ENCODE results near the gene FBXL14.

Gene FBXL14

GRCh38 chr12:1532375-1533165 lies 61.8 kb downstream of the FBXL14 start:
- no peak for DNase-seq

DNA sequence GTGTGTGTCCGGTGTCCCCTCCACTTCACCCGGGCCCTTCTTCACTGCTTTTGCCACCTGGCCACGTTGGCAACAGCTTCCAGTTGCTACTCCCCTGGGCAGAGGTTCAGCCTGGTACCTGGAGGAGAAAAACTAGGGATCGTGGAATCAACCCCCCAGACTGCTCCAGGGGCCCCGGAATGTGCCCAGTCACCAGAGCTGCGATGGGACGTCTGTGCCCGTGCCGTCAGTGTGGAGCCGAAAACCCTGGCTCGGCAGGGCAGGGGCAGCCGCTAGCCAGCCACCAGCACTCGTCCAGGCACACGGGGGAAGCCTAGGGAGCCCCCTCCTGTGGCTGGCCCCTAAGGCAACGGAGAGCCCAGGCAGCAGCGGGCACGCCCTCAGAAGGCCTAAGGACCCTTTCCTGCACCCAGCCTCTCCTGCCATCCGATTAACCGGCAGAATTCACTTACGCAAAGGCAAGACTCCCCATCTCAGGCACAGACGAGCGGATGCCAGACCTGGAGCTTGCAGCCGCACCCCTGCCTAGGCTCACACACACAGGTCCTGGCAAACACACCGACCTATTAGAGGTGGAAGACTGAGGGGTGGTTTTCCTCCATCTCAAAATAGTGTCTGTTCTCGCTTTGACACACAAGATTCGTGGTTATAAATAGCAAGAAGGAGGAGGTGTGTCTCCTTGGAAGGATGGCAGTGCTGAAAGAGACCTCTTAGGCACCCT lies 62.6 kb downstream of the FBXL14 start:
- no peak for DNase-seq

- DNase-seq = no peak
Observed at GRCh38 chr12:1531153-1531653, 63.2 kb downstream of the FBXL14 start.

- no peak for DNase-seq
Observed at GRCh38 chr12:1530592-1531152, 63.7 kb downstream of the FBXL14 start.

DNA sequence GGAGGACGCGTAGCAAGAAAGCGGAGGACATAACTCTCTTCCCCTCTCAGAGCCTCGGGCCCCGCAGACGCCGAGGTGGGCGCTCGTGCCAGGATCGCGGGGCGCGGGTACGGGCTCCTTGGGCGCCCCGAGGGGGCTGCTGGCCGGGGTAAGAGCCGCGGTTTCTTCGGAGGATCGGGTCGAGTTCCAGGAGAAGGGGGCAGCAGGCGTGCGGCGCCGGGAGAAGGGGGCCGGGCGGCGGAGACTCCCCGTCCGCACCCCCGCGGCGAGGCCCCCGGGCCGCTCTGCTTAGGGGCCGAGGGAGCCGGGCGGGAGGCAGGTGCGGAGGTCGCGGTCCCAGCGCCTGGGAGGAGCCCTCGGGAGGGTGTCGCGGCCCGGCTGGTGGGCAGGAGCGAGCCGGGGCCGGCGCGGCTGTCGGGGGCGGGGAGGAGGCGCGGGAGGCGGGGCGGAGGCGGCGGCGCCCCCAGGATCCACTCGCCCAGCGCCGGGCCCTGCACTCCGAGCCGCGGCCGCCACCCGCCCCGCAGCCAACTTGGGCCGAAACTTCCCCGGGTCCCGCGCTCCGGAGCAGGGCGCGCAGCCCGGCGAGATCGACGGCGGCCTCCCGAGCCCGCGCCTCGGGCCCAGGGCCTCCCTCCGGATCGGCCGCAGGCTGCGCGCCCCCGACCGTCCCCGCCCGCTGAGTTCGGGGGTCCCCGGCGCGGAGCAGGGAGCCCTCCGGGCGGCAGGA lies 64.4 kb downstream of the FBXL14 start:
- no peak for DNase-seq

DNA sequence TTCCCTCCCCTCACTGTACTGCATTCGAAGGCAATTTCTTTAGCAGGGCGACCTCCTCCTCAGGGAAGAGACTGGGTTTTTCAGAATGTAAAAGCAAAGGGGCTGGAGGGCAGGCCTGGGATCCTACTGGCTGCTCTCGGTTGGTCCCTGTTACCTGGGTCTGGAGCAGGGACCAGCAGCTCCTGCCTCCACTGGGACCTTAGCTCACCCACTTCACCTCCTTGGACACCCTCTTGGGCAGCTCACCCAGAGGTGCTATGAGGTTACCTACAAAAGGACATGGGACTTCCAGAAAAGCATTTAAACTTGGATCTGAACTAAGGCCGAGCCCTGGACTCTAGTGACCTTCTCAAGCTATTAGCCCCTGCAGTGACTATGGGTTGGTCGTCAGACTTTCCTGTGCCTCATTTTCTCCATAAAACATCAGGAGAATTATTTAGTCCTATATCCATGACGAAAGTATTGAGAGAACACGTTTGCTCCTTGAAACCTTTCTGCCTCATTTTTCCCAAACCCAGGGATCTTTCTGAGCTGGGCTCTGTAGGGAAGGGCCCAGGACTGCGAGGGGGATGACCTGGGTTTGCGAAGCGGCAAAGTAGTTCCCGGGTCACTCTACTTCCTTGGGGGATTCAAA lies 65.0 kb downstream of the FBXL14 start:
- no peak for DNase-seq

DNA sequence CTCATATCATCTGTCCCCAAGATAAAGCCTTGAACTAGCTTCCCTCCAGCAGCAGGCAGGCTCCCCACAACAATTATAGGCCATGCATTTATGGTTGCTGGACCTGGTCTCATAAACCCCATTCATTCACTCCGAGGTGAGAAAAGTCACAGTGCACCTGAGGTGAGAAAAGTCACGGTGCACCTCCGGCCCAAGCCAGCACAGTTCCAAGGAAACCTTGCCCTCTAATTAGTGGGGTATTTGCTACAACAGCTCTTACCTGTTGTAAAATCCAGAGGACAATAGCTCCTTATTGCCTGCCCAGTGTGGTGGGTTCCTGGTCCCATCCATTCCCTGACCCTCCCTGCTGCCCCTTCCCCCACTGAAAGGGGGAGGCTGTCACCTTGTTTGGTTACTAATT lies 65.6 kb downstream of the FBXL14 start:
- no peak for DNase-seq

GRCh38 chr12:1527789-1528188 lies 66.6 kb downstream of the FBXL14 start:
- no peak for DNase-seq

GRCh38 chr12:1525858-1526257 lies 68.5 kb downstream of the FBXL14 start:
- DNase-seq = no peak

GRCh38 chr12:1523558-1524050 lies 70.8 kb downstream of the FBXL14 start:
- DNase-seq = no peak

DNA sequence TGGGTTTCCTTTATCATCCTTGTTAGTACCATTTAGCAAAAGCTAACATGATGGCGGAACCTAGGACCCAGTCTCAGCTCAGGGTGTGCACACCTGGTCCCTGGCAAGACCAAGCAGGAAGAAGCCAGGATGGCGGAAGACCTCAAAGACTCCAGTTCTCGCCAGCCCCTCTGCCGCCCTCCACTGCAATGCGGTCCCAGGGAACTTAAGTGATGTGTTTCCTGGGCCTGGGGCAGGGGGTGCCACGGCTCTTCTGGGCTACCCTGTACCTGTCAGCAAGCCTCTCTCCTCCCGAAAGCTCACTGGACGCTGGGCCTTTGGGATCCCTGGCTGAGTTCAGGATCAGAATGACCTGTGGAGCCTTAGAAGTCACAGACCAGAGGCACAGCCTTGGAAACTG lies 71.3 kb downstream of the FBXL14 start:
- no peak for DNase-seq

DNA sequence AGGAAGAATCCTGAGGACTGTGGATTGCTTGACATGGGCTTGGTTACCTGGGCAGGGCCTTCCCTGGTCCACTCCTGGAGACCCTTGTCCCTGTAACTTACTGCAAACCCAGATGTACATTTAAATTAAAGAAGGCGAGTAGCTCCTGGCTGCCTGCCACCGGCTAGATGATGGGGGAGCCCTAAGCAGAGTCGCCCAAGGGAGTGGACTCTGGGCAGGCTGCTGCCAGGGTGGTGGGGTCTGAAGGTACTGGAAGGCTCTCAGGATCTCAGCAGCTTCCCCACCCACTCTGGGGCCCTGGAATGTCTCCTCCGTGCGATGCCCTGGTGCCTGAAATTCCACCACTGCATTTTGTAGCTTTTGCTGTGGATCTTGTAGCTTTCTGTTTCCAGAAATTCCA lies 74.7 kb downstream of the FBXL14 start:
- no peak for DNase-seq

DNA sequence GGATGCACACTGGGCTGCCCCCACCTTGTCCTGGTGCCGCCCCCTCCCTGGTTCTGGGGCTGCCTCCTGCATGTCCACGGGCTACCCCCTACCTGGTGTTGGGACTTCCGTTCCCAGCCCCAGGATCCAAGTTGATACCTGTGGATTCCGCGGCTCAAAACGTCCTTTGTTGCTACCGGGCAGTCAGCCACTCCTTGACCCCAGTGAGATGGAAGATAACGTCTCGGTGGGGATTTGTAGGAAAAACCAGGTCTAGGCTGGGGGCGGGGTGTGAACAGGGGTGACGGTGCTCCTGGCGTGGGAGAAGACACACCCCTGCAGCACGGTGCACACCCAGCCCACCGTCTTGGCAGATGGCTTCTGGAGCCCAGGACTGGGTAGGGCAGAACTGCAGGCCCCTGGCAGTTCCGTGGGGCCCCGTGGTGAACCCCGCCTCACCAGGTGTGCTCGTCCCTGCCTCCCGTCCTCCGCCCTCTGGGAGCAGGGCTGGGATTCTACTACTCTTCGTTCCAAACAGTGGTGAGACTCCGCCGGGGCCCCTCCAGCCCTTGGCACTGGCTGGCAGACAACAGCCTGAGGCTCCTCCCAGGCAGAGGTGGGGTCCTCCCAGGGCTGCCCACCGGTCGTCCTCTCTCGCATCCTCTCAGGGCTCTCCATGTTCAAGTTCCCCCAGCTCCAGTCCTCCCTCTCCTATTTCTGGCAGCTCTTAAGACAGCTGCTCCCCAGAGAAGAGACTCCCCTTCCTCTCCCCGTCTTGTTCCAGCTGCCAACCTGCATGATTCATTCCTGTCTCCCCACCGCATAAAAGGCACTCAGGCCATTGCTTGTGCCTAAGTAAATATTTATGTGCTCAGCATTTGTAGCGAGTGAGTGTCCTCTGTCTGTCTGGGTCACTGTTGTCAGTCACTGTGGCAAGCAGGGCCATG lies 75.5 kb downstream of the FBXL14 start:
- DNase-seq = no peak

DNA sequence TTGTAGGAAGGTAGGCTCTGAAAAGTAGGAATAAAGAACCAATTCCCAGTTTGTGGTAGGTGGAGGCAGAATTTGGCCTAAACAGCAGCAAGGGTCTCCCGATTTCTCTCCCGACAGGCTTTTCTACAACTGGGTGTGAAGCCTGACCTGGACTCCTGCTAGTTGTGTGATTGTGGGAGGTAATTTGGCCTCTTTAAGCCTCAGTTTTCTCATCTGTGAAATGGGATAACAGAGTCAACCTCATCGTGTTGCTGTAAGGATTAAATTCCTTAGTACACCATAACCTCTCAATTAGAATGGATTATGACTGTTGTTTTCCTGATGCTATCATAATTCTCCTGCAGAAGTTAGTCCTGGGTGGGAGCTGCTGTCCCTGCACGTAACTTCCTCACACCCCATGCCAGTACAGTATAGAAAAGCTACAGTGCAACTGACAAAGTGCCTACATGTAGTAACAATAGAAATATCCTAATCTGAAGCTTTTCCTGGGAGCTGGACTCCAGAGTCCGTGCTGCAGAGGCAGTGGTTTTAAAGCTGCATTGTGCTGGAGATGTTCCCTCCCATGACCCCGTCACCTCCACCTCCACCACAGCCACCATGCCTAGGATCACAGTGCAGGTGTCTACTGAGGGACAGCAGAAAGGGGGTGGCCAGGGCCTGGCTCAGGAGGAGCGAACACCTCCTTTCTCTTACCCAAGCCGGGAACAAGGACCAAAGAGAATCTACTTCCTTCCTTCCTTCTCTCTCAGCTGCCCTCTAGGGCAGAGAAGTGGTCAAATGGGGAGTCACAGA lies 76.5 kb downstream of the FBXL14 start:
- DNase-seq = no peak

GRCh38 chr12:1517007-1517406 lies 77.4 kb downstream of the FBXL14 start:
- DNase-seq = no peak
